A549 (cell line): ENCODE measurements around the gene SDHAF4.

Source experiments
- JUNB ChIP-seq: fragments of >200 bp; sonication (Bioruptor Twin); formaldehyde crosslinking; IDR thresholded peaks from 2 replicates; pipeline ENCODE4 v1.6.1; 2016
- TF ChIP-seq, protein P1 (sequence below): fragments of >200 bp; sonication (Bioruptor Twin); formaldehyde crosslinking; IDR thresholded peaks from 3 replicates; pipeline ENCODE4 v1.5.1; 2016

DNA sequence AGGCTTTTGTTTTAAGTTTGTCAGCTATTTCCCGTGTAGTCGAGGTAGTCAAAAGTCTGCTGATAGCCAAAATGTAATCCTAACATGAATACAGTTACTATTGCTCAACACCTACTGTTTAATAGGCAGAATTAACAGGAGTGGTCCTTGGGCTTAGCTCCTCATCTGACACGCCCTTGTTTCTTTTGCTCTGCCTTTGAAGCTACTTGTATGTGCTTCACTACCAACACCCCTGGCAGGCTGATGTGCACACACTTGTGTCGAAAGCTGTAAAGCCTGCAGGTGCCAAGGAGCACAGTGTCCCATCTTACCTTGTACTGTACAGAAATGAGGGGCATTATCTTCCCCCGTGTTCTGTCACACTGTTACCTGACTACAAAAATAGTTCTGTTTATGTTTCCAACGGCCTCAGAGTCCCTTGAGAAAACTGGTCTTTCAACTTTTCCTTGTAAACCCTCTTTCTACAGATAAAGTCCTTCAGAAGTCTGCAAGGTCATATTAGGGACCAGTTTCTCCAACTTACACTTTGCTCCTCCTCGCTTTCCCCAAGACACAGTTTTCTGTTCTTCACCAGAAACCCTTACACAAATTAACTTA lies 9.3 kb downstream of the SDHAF4 start:
- TF ChIP-seq JUNB, result no peak
- TF ChIP-seq, protein P1, sequence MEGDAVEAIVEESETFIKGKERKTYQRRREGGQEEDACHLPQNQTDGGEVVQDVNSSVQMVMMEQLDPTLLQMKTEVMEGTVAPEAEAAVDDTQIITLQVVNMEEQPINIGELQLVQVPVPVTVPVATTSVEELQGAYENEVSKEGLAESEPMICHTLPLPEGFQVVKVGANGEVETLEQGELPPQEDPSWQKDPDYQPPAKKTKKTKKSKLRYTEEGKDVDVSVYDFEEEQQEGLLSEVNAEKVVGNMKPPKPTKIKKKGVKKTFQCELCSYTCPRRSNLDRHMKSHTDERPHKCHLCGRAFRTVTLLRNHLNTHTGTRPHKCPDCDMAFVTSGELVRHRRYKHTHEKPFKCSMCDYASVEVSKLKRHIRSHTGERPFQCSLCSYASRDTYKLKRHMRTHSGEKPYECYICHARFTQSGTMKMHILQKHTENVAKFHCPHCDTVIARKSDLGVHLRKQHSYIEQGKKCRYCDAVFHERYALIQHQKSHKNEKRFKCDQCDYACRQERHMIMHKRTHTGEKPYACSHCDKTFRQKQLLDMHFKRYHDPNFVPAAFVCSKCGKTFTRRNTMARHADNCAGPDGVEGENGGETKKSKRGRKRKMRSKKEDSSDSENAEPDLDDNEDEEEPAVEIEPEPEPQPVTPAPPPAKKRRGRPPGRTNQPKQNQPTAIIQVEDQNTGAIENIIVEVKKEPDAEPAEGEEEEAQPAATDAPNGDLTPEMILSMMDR, result no peak
